Fibroblast of lung (primary cell): Measurements from ENCODE around the gene PEDS1. TPM values are rescaled to one million over a fixed set of nuclear protein-coding genes. Genes with fewer than 3 reads are reported as not detected.

Experiments
- DNase-seq, 2 donors: peaks; one replicate each; pipeline versions ENCODE4 v3.0.0 to v3.0.0-alpha.2; 2010; ENCODE audit warnings: low read depth in 2 of 2
- H2AFZ ChIP-seq: 2 replicates; pipeline ENCODE4 v1.5.1; 2012; ENCODE audit warnings: low read length, control low read depth, inconsistent platforms
- H3K27ac ChIP-seq: 2 replicates; pipeline ENCODE4 v1.5.1; 2011; ENCODE audit warnings: low read length, control low read depth; ENCODE audit not compliant: insufficient read depth
- H3K27me3 ChIP-seq: 2 replicates; pipeline ENCODE4 v1.5.1; 2011; ENCODE audit warnings: mild to moderate bottlenecking, low read length; ENCODE audit not compliant: control insufficient read depth, insufficient read depth
- H3K36me3 ChIP-seq: 2 replicates; pipeline ENCODE4 v1.5.1; 2011; ENCODE audit warnings: low read length; ENCODE audit not compliant: control insufficient read depth, insufficient read depth
- H3K4me1 ChIP-seq: 2 replicates; pipeline ENCODE4 v1.5.1; 2011; ENCODE audit warnings: low read length; ENCODE audit not compliant: control insufficient read depth, insufficient read depth; ENCODE audit errors: extremely low read depth
- H3K4me2 ChIP-seq: 2 replicates; pipeline ENCODE4 v1.5.1; 2011; ENCODE audit warnings: low read length, control low read depth; ENCODE audit not compliant: insufficient read depth; ENCODE audit errors: extremely low read depth
- H3K4me3 ChIP-seq, 4 experiments: fragments of 200-600 bp in 1 of 4; sonication (generic) in 1 of 4; replicated peaks in 1 of 4; 2 replicates each; pipeline ENCODE4 v1.5.1; 2011 to 2016; ENCODE audit warnings: low read length in 4 of 4, low read depth in 3 of 4, mild to moderate bottlenecking in 3 of 4, control low read depth in 2 of 4, inconsistent platforms in 1 of 4, mixed read lengths in 1 of 4; ENCODE audit not compliant: insufficient read depth in 1 of 4; ENCODE audit errors: control extremely low read depth in 1 of 4
- H3K79me2 ChIP-seq: 2 replicates; pipeline ENCODE4 v1.5.1; 2012; ENCODE audit warnings: mild to moderate bottlenecking, low read length, inconsistent platforms; ENCODE audit not compliant: control insufficient read depth, insufficient read depth
- H3K9ac ChIP-seq: 2 replicates; pipeline ENCODE4 v1.5.1; 2011; ENCODE audit warnings: mild to moderate bottlenecking, low read length, control low read depth; ENCODE audit not compliant: insufficient read depth
- H3K9me3 ChIP-seq: 2 replicates; pipeline ENCODE4 v1.5.1; 2012; ENCODE audit warnings: low read depth, low read length; ENCODE audit not compliant: control insufficient read depth, insufficient read depth
- H4K20me1 ChIP-seq: 2 replicates; pipeline ENCODE4 v1.5.1; 2011; ENCODE audit warnings: low read length; ENCODE audit not compliant: control insufficient read depth, insufficient read depth; ENCODE audit errors: extremely low read depth
- EZH2 ChIP-seq: IDR thresholded peaks from 2 replicates; pipeline ENCODE4 v1.5.1; 2012; ENCODE audit warnings: low read length, control low read depth, mild to moderate bottlenecking; ENCODE audit errors: missing control alignments
- polyA plus RNA-seq, 2 donors: library from polyadenylated mRNA; depleted of rRNA in 1 of 2; stranded (reverse) in 1 of 2; unstranded in 1 of 2; fragments of >200 nt; gene quantifications; 2 replicates each; pipeline ENCODE4 v1.2.1, GENCODE V29; 2011 to 2012; ENCODE audit warnings: missing spikeins in 1 of 2
- total RNA-seq: library from RNA; depleted of rRNA; stranded (reverse); fragments of >200 nt; gene quantifications from 2 replicates; pipeline ENCODE4 v1.2.1, GENCODE V29; 2014
- TF ChIP-seq, protein P1 (sequence below), 2 donors: IDR thresholded peaks in 1 of 2; conservative IDR thresholded peaks in 1 of 2; 1 replicate in 1 of 2; 2 replicates in 1 of 2; pipeline ENCODE4 v1.5.1; 2011 to 2012; ENCODE audit warnings: low read length in 2 of 2, control low read depth in 1 of 2, inconsistent platforms in 1 of 2, low read depth in 1 of 2, mild to moderate bottlenecking in 1 of 2

Gene PEDS1
- total and polyA plus RNA-seq, 2 donors (not counting 1 experiment from before 2014, with no cell fraction given), result 8.3 to 56.9 TPM

DNA sequence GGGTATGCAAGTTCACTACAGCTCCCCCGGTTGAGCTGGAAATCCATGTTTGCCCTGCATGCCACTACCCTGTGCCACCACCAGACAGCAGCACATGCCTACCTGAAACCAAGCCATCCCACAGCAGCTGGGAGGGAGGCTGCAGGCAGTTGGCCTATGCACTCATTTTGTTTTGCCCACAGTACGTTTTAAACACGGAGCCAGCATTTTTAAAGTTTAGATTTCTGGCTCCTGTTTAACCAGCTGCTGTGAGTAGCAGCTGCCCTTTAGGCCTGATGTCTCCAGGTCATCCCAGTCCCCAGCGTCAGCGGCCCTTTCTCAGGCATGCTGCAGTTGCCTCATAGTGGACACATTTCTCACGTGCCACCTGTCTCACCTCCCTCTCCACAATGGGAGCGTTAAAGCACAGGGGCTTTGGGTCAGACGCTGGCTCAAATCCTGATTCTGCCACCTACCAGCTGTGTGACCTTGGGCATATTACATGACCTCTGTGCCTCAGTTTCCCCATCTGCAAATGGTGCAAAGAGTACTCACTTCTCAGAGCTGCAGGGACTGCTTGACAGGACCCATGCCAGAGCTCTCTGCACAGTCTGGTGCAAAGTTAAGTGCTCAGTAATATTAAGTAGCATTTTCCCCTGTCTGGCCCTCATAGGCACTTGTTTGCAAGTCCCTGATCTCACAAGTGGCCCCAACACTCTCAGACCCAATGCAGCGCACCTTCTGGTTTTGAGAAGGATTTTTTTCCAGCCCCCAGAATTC is 32.4 kb downstream of the PEDS1 start:
- Histone ChIP-seq H3K27ac (peak overlapping the region; percentile 47), H3K9me3 (no peaks in the 10 kb centered on the region), H4K20me1 (no peaks in the 10 kb centered on the region), H3K79me2 (no peaks in the 10 kb centered on the region), H3K4me3 (no peak overlapping the region), H3K4me2 (no peak overlapping the region), H3K4me1 (peaks cover 9% of the 10 kb centered on the region), H2AFZ (no peak overlapping the region), H3K27me3 (no peaks in the 10 kb centered on the region), H3K36me3 (peaks cover 10% of the 10 kb centered on the region), H3K9ac (no peak overlapping the region)
- no peak for TF ChIP-seq EZH2
- TF ChIP-seq, protein P1, sequence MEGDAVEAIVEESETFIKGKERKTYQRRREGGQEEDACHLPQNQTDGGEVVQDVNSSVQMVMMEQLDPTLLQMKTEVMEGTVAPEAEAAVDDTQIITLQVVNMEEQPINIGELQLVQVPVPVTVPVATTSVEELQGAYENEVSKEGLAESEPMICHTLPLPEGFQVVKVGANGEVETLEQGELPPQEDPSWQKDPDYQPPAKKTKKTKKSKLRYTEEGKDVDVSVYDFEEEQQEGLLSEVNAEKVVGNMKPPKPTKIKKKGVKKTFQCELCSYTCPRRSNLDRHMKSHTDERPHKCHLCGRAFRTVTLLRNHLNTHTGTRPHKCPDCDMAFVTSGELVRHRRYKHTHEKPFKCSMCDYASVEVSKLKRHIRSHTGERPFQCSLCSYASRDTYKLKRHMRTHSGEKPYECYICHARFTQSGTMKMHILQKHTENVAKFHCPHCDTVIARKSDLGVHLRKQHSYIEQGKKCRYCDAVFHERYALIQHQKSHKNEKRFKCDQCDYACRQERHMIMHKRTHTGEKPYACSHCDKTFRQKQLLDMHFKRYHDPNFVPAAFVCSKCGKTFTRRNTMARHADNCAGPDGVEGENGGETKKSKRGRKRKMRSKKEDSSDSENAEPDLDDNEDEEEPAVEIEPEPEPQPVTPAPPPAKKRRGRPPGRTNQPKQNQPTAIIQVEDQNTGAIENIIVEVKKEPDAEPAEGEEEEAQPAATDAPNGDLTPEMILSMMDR (conservative IDR thresholded peaks at IDR 0.05 in 1 of 2, IDR thresholded peaks at IDR 0.05 in 1 of 2; ENCODE audit: low read depth in 1 of 2, low read length in 2 of 2), result peak; percentile 89 to 91
- peak; percentile 41 to 79 for DNase-seq

DNA sequence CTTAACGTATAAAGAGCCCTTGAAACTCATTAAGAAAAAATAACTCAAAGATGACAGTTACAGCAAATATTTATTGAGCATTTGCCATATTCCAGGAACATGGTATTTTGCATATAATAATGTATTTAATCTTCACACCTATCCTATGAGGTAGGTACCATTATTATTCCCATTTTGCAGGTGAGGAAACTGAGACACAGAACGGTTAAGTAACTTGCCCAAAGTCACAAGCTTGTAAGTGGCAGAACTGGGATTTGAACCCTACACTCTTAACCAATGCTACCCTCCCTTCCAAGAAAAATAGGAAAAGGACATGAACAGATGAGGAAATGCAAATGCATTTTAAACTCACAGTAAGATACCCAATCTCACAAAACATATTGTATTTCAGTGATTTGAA is 35.3 kb downstream of the PEDS1 start:
- Histone ChIP-seq H3K79me2 (no peaks in the 10 kb centered on the region), H3K4me2 (no peak overlapping the region), H3K4me1 (peaks cover 14% of the 10 kb centered on the region), H3K27ac (no peak overlapping the region), H3K9ac (no peak overlapping the region), H4K20me1 (no peaks in the 10 kb centered on the region), H3K9me3 (no peaks in the 10 kb centered on the region), H2AFZ (no peak overlapping the region), H3K27me3 (no peaks in the 10 kb centered on the region), H3K36me3 (peaks cover 2% of the 10 kb centered on the region), H3K4me3 (no peak overlapping the region)
- no peak for DNase-seq
- TF ChIP-seq, protein P1 (conservative IDR thresholded peaks at IDR 0.05 in 1 of 2, IDR thresholded peaks at IDR 0.05 in 1 of 2; ENCODE audit: low read depth in 1 of 2, low read length in 2 of 2), result no peak
- no peak for TF ChIP-seq EZH2

DNA sequence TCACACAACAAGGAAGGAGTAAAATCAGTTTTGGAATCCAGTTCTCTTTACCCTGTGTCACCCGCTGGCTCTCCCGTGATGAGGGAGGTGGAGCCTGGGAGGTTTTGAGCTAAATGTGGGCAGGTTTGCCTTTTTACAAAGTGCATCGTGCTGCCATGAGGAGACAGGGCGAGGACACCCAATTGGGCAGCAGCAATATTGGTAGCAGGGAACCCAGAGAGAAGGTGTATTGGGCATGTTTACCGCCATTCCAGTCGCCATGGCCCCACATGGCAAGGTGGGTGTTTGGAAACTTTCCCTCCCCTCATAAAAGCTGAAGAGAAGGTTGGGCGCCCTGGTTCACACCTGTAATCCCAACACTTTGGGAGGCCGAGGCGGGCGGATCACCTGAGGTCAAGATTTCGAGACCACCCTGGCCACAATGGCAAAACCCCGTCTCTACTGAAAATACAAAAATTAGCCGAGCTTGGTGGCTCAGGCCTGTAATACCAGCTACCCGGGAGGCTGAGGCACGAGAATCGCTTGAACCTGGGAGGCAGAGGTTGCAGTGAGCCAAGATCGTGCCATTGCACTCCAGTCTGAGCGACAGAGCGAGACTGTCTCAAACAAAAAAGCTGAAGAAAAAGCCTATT is 37.0 kb downstream of the PEDS1 start:
- H2AFZ ChIP-seq, result peak overlapping the region; percentile 62
- TF ChIP-seq, protein P1 (conservative IDR thresholded peaks at IDR 0.05 in 1 of 2, IDR thresholded peaks at IDR 0.05 in 1 of 2; ENCODE audit: low read depth in 1 of 2, low read length in 2 of 2), result no peak
- no peak for TF ChIP-seq EZH2
- no peak overlapping the region for H3K9ac ChIP-seq
- H3K4me3 ChIP-seq, result peak overlapping the region; percentile 2 to 94 (median 34)
- peaks cover 14% of the 10 kb centered on the region for H3K79me2 ChIP-seq
- peak overlapping the region; percentile 53 for H3K4me2 ChIP-seq
- peaks cover 10% of the 10 kb centered on the region for H3K4me1 ChIP-seq
- no peaks in the 10 kb centered on the region for H3K9me3 ChIP-seq
- H3K27me3 ChIP-seq, result no peaks in the 10 kb centered on the region
- H3K27ac ChIP-seq, result peak overlapping the region; percentile 33
- peaks cover 2% of the 10 kb centered on the region for H3K36me3 ChIP-seq
- H4K20me1 ChIP-seq, result no peaks in the 10 kb centered on the region
- DNase-seq, result no peak
